Measurements from ENCODE around the gene EPS15.

DNA sequence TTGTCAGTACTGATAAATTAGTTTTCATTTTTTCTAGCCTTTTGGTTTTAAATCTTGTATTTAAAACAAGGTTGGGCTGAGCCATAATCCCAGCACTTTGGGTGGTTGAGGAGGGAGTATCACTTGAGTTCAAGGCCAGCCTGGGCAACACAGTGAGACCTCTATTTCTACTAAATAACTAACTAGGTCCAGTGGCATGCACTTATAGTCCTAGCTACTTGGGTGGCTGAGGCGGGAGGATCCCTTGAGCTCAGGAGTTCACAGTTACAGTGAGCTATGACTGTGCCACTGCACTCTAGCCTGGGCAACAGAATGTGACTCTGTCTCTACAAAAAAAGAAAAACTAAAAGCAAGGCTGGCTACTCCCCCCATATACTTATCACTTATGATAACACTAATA lies 167.2 kb downstream of the EPS15 start:
- TF ChIP-seq, protein P1, sequence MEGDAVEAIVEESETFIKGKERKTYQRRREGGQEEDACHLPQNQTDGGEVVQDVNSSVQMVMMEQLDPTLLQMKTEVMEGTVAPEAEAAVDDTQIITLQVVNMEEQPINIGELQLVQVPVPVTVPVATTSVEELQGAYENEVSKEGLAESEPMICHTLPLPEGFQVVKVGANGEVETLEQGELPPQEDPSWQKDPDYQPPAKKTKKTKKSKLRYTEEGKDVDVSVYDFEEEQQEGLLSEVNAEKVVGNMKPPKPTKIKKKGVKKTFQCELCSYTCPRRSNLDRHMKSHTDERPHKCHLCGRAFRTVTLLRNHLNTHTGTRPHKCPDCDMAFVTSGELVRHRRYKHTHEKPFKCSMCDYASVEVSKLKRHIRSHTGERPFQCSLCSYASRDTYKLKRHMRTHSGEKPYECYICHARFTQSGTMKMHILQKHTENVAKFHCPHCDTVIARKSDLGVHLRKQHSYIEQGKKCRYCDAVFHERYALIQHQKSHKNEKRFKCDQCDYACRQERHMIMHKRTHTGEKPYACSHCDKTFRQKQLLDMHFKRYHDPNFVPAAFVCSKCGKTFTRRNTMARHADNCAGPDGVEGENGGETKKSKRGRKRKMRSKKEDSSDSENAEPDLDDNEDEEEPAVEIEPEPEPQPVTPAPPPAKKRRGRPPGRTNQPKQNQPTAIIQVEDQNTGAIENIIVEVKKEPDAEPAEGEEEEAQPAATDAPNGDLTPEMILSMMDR (IDR thresholded peaks at IDR 0.05), result no peak
- TF ChIP-seq, protein P2, sequence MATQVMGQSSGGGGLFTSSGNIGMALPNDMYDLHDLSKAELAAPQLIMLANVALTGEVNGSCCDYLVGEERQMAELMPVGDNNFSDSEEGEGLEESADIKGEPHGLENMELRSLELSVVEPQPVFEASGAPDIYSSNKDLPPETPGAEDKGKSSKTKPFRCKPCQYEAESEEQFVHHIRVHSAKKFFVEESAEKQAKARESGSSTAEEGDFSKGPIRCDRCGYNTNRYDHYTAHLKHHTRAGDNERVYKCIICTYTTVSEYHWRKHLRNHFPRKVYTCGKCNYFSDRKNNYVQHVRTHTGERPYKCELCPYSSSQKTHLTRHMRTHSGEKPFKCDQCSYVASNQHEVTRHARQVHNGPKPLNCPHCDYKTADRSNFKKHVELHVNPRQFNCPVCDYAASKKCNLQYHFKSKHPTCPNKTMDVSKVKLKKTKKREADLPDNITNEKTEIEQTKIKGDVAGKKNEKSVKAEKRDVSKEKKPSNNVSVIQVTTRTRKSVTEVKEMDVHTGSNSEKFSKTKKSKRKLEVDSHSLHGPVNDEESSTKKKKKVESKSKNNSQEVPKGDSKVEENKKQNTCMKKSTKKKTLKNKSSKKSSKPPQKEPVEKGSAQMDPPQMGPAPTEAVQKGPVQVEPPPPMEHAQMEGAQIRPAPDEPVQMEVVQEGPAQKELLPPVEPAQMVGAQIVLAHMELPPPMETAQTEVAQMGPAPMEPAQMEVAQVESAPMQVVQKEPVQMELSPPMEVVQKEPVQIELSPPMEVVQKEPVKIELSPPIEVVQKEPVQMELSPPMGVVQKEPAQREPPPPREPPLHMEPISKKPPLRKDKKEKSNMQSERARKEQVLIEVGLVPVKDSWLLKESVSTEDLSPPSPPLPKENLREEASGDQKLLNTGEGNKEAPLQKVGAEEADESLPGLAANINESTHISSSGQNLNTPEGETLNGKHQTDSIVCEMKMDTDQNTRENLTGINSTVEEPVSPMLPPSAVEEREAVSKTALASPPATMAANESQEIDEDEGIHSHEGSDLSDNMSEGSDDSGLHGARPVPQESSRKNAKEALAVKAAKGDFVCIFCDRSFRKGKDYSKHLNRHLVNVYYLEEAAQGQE (IDR thresholded peaks at IDR 0.05; ENCODE audit: insufficient read depth in 1 of 2, low read depth in 2 of 2, low read length in 1 of 2), result no peak
- TF ChIP-seq SIN3A (IDR thresholded peaks at IDR 0.05; ENCODE audit: borderline replicate concordance, insufficient read depth, low read depth, low read length) (no peak), POLR2AphosphoS5 (IDR thresholded peaks at IDR 0.05; ENCODE audit: low read depth, low read length) (no peak)

Measured in Panc1 (cell line).